ENCODE data around the gene GNPTG.

DNA sequence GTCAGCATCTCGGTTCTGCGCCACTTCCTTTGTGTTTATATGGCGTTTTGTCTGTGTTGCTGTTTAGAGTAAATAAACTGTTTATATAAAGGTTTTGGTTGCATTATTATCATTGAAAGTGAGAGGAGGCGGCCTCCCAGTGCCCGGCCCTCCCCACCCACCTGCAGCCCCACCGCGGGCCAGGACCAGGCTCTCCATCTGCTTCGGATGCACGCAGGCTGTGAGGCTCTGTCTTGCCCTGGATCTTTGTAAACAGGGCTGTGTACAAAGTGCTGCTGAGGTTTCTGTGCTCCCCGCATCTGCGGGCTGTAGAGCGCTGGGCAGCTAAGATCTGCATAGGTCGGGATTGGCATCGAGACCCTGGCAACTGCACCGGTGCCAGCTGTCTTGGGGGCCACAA, 26.5 kb upstream of the GNPTG start:
- TF ChIP-seq CTCF (IDR thresholded peaks at IDR 0.05; ENCODE audit: extremely low read depth in 1 of 2, insufficient read depth in 1 of 2, low read depth in 1 of 2, low read length in 2 of 2) (no peak), POLR2AphosphoS5 (IDR thresholded peaks at IDR 0.05; ENCODE audit: insufficient read depth, low read depth, low read length) (no peak), POLR2A (IDR thresholded peaks at IDR 0.05; ENCODE audit: low read depth, low read length) (no peak), EZH2 (IDR thresholded peaks at IDR 0.05; ENCODE audit: borderline replicate concordance, low read depth, low read length, severe bottlenecking) (no peak), MAX (IDR thresholded peaks at IDR 0.05; ENCODE audit: insufficient read depth, insufficient read length) (no peak), FOS (IDR thresholded peaks at IDR 0.05; ENCODE audit: borderline replicate concordance, insufficient read depth, low read length) (no peak), MYC (IDR thresholded peaks at IDR 0.05; ENCODE audit: low read depth, low read length) (no peak)
